ENCODE measurements around the gene GSK3A.

DNA sequence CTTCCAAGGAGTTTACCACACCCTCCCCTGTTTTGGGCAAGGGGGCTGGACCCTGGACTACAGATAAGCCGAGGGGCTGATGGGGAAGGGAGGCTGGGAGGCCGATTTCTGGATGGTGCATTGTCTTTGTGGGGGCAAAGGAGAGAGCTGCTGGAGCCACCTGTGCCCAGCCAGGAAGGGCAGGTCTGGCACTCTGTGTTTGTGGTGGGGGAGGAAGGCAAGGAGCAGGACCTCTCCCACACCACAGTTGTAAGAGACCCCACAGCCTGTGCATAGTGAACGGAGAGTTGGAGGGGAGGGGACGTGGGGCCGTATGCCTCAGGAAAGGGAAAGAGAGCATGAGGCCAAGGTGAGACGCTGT, 43.6 kb upstream of the GSK3A start:
- no peak for TF ChIP-seq POLR2A (IDR thresholded peaks at IDR 0.05; ENCODE audit: low read depth, low read length)
- TF ChIP-seq POU2F2 (IDR thresholded peaks at IDR 0.05; ENCODE audit: low read depth, low read length) = no peak
- no peak for TF ChIP-seq POLR2AphosphoS5 (IDR thresholded peaks at IDR 0.05; ENCODE audit: low read depth, low read length)
- TF ChIP-seq TAF1 (IDR thresholded peaks at IDR 0.05; ENCODE audit: low read depth, low read length) = no peak

Measured in GM12891 (cell line).